ENCODE results near the gene MIOX.
A peak's percentile ranks its signal among the peaks of the same experiment; 100 is the strongest.

The MIOX gene

DNA sequence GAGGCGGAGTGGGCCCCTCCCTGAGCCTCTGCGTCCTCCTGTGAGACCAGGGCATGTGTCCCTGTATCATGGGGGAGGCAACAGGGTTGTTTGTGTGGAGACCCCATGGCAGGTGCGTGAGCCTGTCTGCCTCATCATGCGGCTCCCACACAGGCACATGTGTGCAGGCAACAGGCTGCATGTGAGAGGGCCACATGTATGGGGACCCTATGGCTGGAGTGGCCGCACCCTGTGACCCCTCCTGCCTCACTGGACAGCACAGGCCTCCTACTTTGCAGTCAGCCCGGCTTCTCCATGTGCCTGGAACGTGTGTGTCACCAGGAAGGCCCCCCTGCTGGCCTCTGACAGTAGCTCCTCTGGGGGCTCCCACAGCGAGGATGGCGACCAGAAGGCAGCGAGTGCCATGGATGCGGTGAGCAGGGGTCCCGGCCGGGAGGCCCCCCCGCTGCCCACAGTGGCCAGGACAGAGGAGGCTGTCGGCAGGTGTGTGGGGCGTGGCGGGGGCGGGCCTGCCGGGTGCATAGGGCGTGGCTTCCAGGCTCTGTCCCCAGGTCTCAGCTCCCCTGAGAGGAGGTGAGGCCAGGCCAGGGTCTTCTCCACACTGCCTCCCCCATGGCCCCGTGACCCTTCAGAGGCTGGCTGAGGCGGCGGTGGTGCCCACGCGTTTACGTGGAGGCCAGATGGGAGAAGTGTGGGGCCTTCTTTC lies 46.0 kb upstream of the MIOX start:
- no peak for TF ChIP-seq FOXM1 (IDR thresholded peaks at IDR 0.05; ENCODE audit: borderline replicate concordance, low read depth)
- TF ChIP-seq CREB1 (IDR thresholded peaks at IDR 0.05; ENCODE audit: low read depth) = no peak
- TF ChIP-seq TEAD4 (IDR thresholded peaks at IDR 0.05) = no peak
- TF ChIP-seq CEBPB (IDR thresholded peaks at IDR 0.05) = no peak
- no peak for TF ChIP-seq EGR1 (IDR thresholded peaks at IDR 0.05)
- TF ChIP-seq YY1 (IDR thresholded peaks at IDR 0.05; ENCODE audit: low read depth) = no peak
- TF ChIP-seq, protein P1, sequence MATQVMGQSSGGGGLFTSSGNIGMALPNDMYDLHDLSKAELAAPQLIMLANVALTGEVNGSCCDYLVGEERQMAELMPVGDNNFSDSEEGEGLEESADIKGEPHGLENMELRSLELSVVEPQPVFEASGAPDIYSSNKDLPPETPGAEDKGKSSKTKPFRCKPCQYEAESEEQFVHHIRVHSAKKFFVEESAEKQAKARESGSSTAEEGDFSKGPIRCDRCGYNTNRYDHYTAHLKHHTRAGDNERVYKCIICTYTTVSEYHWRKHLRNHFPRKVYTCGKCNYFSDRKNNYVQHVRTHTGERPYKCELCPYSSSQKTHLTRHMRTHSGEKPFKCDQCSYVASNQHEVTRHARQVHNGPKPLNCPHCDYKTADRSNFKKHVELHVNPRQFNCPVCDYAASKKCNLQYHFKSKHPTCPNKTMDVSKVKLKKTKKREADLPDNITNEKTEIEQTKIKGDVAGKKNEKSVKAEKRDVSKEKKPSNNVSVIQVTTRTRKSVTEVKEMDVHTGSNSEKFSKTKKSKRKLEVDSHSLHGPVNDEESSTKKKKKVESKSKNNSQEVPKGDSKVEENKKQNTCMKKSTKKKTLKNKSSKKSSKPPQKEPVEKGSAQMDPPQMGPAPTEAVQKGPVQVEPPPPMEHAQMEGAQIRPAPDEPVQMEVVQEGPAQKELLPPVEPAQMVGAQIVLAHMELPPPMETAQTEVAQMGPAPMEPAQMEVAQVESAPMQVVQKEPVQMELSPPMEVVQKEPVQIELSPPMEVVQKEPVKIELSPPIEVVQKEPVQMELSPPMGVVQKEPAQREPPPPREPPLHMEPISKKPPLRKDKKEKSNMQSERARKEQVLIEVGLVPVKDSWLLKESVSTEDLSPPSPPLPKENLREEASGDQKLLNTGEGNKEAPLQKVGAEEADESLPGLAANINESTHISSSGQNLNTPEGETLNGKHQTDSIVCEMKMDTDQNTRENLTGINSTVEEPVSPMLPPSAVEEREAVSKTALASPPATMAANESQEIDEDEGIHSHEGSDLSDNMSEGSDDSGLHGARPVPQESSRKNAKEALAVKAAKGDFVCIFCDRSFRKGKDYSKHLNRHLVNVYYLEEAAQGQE (IDR thresholded peaks at IDR 0.05; ENCODE audit: low read depth) = no peak
- TF ChIP-seq EP300 (IDR thresholded peaks at IDR 0.05; ENCODE audit: borderline replicate concordance) = no peak
- TF ChIP-seq ZBTB7A (IDR thresholded peaks at IDR 0.05; ENCODE audit: low read depth) = no peak
- TF ChIP-seq, protein P2, sequence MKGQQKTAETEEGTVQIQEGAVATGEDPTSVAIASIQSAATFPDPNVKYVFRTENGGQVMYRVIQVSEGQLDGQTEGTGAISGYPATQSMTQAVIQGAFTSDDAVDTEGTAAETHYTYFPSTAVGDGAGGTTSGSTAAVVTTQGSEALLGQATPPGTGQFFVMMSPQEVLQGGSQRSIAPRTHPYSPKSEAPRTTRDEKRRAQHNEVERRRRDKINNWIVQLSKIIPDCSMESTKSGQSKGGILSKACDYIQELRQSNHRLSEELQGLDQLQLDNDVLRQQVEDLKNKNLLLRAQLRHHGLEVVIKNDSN (IDR thresholded peaks at IDR 0.05) = no peak
- TF ChIP-seq RAD21 (IDR thresholded peaks at IDR 0.05; ENCODE audit: low read depth) = no peak
- TF ChIP-seq TAF1 (IDR thresholded peaks at IDR 0.05; ENCODE audit: low read depth) = no peak
- TF ChIP-seq, protein P3, sequence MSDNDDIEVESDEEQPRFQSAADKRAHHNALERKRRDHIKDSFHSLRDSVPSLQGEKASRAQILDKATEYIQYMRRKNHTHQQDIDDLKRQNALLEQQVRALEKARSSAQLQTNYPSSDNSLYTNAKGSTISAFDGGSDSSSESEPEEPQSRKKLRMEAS (IDR thresholded peaks at IDR 0.05) = no peak
- TF ChIP-seq TCF12 (IDR thresholded peaks at IDR 0.05; ENCODE audit: low read depth) = no peak
- TF ChIP-seq NFIC (IDR thresholded peaks at IDR 0.05) = no peak

DNA sequence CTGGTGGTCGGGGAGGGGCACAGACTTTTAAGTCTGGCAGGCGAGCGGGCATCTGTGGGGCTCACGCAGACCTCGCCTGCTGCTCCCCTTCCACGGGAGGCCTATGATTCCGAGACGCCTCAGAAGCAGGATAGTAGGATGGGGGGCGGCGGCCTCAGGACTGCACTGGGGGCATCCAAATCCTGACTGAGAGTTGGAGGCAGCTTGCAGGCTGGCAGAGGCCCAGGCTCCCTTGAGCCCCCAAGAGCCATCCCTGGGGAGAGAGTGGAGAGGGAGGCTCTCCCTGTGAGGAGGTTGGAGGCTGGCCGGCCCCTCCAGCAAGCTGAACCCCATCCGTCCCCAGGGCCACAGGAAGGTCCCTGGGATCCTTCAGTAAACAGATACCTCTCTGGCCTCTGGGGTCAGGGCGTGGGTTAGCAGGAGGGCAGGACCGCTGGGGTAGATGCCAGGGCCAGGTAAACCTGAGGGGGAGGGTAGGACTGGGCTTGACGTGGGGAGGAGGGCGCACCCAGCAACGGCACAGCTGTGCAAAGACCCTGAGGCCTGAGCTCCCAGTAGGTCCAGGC lies 45.1 kb upstream of the MIOX start:
- TF ChIP-seq FOXM1 (IDR thresholded peaks at IDR 0.05; ENCODE audit: borderline replicate concordance, low read depth) = no peak
- TF ChIP-seq CREB1 (IDR thresholded peaks at IDR 0.05; ENCODE audit: low read depth) = no peak
- TF ChIP-seq, protein P2 (IDR thresholded peaks at IDR 0.05) = no peak

DNA sequence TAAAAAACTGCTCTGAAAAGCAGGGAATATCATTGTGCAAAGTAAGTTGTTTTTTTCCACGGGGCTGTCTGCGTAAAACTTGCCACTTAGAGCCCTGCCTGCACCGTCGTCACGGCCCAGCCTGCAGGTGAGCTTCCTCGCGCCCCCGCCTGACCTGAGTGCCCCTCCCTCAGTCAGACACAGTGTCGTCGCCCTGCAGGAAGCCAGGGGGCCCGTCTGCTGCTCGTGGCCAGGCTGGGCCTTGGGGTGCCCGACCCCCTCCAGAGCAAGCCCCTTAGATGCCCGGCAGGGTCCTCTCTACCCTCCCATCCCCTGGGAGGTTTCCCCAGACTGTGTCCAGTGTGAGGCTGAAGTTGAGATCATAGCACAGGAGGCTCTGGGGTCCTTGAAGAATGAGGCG lies 43.5 kb upstream of the MIOX start:
- TF ChIP-seq, protein P2 (IDR thresholded peaks at IDR 0.05) = no peak
- TF ChIP-seq RAD21 (IDR thresholded peaks at IDR 0.05; ENCODE audit: low read depth) (no peak), NFIC (IDR thresholded peaks at IDR 0.05) (no peak), ZBTB7A (IDR thresholded peaks at IDR 0.05; ENCODE audit: low read depth) (no peak), TAF1 (IDR thresholded peaks at IDR 0.05; ENCODE audit: low read depth) (no peak), TCF12 (IDR thresholded peaks at IDR 0.05; ENCODE audit: low read depth) (no peak), CREB1 (IDR thresholded peaks at IDR 0.05; ENCODE audit: low read depth) (no peak)
- TF ChIP-seq, protein P1 (IDR thresholded peaks at IDR 0.05; ENCODE audit: low read depth) = no peak

DNA sequence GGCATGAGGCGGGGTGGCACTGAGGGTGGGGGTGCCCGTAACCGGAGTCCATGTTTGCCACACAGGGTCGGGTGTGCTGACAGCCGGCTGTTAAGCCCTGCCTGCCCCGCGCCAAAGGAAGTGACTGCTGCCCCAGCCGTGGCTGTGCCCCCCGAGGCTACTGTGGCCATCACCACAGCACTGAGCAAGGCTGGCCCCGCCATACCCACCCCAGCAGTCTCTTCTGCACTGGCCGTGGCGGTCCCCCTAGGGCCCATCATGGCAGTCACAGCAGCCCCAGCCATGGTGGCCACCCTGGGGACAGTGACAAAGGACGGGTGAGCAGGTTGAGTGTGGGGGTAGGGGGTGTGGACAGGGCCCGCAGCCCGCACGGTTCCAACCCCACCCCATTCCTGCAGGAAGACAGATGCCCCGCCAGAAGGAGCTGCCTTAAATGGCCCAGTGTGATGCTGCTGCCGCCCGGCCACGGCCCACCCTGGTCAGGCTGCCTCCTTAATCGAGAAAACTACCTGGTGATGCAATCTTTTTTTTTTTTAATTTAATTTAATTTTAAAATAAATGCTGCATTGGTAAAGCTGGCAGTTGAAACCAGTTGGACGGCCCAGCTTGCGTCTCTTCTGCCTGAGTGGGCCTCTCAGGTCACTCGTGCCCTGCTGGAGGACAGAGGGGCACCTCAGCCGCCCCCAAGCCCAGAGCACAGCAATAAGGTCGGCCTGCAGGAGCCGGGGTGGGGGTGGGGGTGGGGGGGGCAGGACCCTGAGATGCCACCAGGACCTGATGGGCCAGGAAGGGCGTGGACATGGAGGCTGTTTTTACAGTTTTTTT lies 42.6 kb upstream of the MIOX start:
- TF ChIP-seq CEBPB (IDR thresholded peaks at IDR 0.05) (no peak), CREB1 (IDR thresholded peaks at IDR 0.05; ENCODE audit: low read depth) (no peak), TEAD4 (IDR thresholded peaks at IDR 0.05) (no peak), TAF1 (IDR thresholded peaks at IDR 0.05; ENCODE audit: low read depth) (no peak)

DNA sequence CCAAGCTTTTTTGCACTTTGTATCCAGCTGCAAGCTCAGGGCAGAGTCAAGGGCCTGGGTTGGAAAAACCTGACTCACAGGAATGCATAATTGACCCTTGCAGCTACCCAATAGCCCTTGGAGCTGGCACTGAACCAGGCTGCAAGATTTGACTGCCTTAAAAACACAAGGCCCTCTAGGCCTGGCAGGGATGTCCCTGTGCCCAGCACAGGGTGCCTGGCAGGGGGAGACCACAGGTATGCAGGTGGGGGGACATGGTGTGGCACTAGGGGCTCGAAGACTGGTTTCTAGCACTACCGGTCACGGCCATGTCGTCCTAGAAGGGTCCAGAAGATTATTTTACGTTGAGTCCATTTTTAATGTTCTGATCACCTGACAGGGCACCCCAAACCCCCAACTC lies 42.0 kb upstream of the MIOX start:
- TF ChIP-seq RAD21 (IDR thresholded peaks at IDR 0.05; ENCODE audit: low read depth) (0 out of 2 replicates have a peak, but pooled peaks have one; percentile 4), NFIC (IDR thresholded peaks at IDR 0.05) (peak; percentile 72), TCF12 (IDR thresholded peaks at IDR 0.05; ENCODE audit: low read depth) (no peak), TEAD4 (IDR thresholded peaks at IDR 0.05) (peak; percentile 55)

All from Ishikawa (cell line).